HG02623 (cell line): ENCODE results near the gene SSR3.
"Not testable (repeated sequence)": the region's sequence is repeated elsewhere in the genome, so short reads cannot be mapped to it uniquely, and the experiment has no call there.

ENCODE experiments used
- ATAC-seq: cut with Tn5 transposase; IDR thresholded peaks from one replicate; pipeline ENCODE4 v1.9.1; 2021; ENCODE audit warnings: moderate library complexity; ENCODE audit not compliant: unreplicated experiment

SSR3 gene

GRCh38 chr3:156554842-156555687 is at the start of gene SSR3:
Gene SSR3, minus strand, starts transcription at chr3:156555117. Its CDS starts 28 bp downstream, at chr3:156555089.
- ATAC-seq = peak; percentile 99

GRCh38 chr3:156604064-156604641 is 49.2 kb upstream of the SSR3 start:
- ATAC-seq = no peak

GRCh38 chr3:156603379-156604017 is 48.6 kb upstream of the SSR3 start:
- ATAC-seq = no peak

- ATAC-seq = no peak
Observed at GRCh38 chr3:156602424-156602823, 47.5 kb upstream of the SSR3 start.

GRCh38 chr3:156601497-156601896 is 46.6 kb upstream of the SSR3 start:
- no peak for ATAC-seq

GRCh38 chr3:156600834-156601233 is 45.9 kb upstream of the SSR3 start:
- no peak for ATAC-seq

- no peak for ATAC-seq
Observed at GRCh38 chr3:156599089-156599874, 44.4 kb upstream of the SSR3 start.

GRCh38 chr3:156598413-156598812 is 43.5 kb upstream of the SSR3 start:
- ATAC-seq = no peak

GRCh38 chr3:156594219-156594683 is 39.3 kb upstream of the SSR3 start:
- ATAC-seq = no peak

- no peak for ATAC-seq
Observed at GRCh38 chr3:156593814-156594213, 38.9 kb upstream of the SSR3 start.

GRCh38 chr3:156589806-156590205 is 34.9 kb upstream of the SSR3 start:
- not testable (repeated sequence) for ATAC-seq

GRCh38 chr3:156587760-156588069 is 32.8 kb upstream of the SSR3 start:
- ATAC-seq = no peak

- ATAC-seq = peak; percentile 62
Observed at GRCh38 chr3:156586905-156587759, 32.2 kb upstream of the SSR3 start.

- ATAC-seq = no peak
Observed at GRCh38 chr3:156583469-156583868, 28.6 kb upstream of the SSR3 start.

- peak; percentile 50 for ATAC-seq
Observed at GRCh38 chr3:156582532-156583183, 27.7 kb upstream of the SSR3 start.

GRCh38 chr3:156581954-156582353 is 27.0 kb upstream of the SSR3 start:
- ATAC-seq = no peak

GRCh38 chr3:156581033-156581432 is 26.1 kb upstream of the SSR3 start:
- no peak for ATAC-seq

GRCh38 chr3:156579427-156579851 is 24.5 kb upstream of the SSR3 start:
- ATAC-seq = no peak

GRCh38 chr3:156577736-156578135 is 22.8 kb upstream of the SSR3 start:
- ATAC-seq = no peak
